ENCODE results near the gene CTSO. TPM values are rescaled to one million over a fixed set of nuclear protein-coding genes. Genes with fewer than 3 reads are reported as not detected.

Gene CTSO
- total and polyA plus RNA-seq, 2 experiments from 2014 or later = 0.44 to 0.83 TPM

DNA sequence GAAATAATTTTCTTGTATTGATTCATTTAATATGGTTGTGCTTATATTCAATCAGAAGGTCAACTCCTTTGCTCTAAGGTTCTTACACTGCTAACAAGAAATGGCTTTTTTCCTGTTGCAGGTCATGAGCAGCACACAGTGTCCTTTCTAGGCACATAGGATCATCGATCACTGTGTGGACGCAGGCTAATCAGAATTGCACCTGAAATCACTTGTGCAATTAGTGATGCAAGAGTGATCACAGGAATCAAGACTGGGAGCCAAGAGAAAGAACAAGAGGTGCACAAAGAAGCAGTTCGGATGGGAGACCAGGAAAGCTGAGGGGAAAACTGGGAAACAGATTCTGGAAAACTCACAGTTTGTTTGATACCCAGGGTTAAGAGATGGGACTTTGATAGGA, 29.0 kb downstream of the CTSO start:
- H3K36me3 Mint-ChIP-seq (ENCODE audit: low read depth) = peaks cover 10% of the 10 kb centered on the region; the same call in 2 of the 3 replicates
- no peaks in the 10 kb centered on the region for H3K27me3 ChIP-seq (ENCODE audit: insufficient read depth)
- H3K4me1 ChIP-seq (ENCODE audit: insufficient read depth) = no peaks in the 10 kb centered on the region
- ATAC-seq (no peak), DNase-seq (ENCODE audit: low spot score) (no peak)
- no peak overlapping the region for H3K27ac Mint-ChIP-seq
- H3K79me2 ChIP-seq (replicated peaks; ENCODE audit: insufficient read depth) = no peaks in the 10 kb centered on the region
- H3K4me1 Mint-ChIP-seq = no peaks in the 10 kb centered on the region
- no peak overlapping the region for H3K27ac ChIP-seq (ENCODE audit: low read depth)
- H3K9me2 ChIP-seq (ENCODE audit: insufficient read depth) = 0 out of 2 replicates have a peak, but pooled peaks cover 6% of the 10 kb centered on the region
- no peak overlapping the region for H3K4me2 ChIP-seq
- H3F3A ChIP-seq (replicated peaks; ENCODE audit: low read depth) = no peaks in the 10 kb centered on the region
- 0 out of 2 replicates have a peak overlapping the region, but pooled peaks have one; percentile 32 for H2AFZ ChIP-seq
- no peaks in the 10 kb centered on the region for H4K20me1 ChIP-seq (replicated peaks; ENCODE audit: insufficient read depth)
- TF ChIP-seq, protein P1, sequence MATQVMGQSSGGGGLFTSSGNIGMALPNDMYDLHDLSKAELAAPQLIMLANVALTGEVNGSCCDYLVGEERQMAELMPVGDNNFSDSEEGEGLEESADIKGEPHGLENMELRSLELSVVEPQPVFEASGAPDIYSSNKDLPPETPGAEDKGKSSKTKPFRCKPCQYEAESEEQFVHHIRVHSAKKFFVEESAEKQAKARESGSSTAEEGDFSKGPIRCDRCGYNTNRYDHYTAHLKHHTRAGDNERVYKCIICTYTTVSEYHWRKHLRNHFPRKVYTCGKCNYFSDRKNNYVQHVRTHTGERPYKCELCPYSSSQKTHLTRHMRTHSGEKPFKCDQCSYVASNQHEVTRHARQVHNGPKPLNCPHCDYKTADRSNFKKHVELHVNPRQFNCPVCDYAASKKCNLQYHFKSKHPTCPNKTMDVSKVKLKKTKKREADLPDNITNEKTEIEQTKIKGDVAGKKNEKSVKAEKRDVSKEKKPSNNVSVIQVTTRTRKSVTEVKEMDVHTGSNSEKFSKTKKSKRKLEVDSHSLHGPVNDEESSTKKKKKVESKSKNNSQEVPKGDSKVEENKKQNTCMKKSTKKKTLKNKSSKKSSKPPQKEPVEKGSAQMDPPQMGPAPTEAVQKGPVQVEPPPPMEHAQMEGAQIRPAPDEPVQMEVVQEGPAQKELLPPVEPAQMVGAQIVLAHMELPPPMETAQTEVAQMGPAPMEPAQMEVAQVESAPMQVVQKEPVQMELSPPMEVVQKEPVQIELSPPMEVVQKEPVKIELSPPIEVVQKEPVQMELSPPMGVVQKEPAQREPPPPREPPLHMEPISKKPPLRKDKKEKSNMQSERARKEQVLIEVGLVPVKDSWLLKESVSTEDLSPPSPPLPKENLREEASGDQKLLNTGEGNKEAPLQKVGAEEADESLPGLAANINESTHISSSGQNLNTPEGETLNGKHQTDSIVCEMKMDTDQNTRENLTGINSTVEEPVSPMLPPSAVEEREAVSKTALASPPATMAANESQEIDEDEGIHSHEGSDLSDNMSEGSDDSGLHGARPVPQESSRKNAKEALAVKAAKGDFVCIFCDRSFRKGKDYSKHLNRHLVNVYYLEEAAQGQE (IDR thresholded peaks at IDR 0.05; ENCODE audit: unreplicated experiment) = no peak
- H3K36me3 ChIP-seq (ENCODE audit: insufficient read depth) = peaks cover 9% of the 10 kb centered on the region; the same call in 1 of the 2 replicates
- no peaks in the 10 kb centered on the region for H3K27me3 Mint-ChIP-seq (ENCODE audit: insufficient read depth, low read depth, poor library complexity)
- H3K9me3 Mint-ChIP-seq = peaks cover 14% of the 10 kb centered on the region
- no peak overlapping the region for H3K4me3 ChIP-seq
- H3K4me3 Mint-ChIP-seq = no peak overlapping the region

DNA sequence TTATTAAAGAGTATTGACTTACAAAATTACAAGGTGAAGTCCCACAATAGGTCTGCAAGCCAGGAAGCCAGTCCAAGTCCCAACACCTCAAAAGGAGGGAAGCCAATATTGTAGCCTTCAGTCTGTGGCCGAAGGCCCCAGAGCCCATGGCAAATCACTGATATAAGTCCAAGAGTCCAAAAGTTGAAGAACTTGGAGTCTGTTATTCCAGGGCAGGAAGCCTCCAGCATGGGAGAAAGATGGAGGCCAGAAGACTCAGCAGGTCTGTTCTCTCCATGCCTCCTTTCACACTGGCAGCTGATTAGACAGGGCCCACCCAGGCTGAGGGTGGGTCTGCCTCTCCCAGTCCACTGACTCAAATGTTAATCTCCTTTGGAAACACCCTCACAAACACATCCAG, 32.1 kb downstream of the CTSO start:
- Mint-ChIP-seq H3K36me3 (ENCODE audit: low read depth) (no peaks in the 10 kb centered on the region), H3K9me3 (no peaks in the 10 kb centered on the region)

More for the DNA sequence above, 32.1 kb downstream of the CTSO start:
- H3K36me3 ChIP-seq (ENCODE audit: insufficient read depth) = no peaks in the 10 kb centered on the region
- H3K27ac Mint-ChIP-seq = no peak overlapping the region
- DNase-seq (ENCODE audit: low spot score) (no peak), ATAC-seq (no peak)
- no peaks in the 10 kb centered on the region for H4K20me1 ChIP-seq (replicated peaks; ENCODE audit: insufficient read depth)
- no peak overlapping the region for H3K4me2 ChIP-seq
- no peak overlapping the region for H3K27ac ChIP-seq (ENCODE audit: low read depth)
- H3K4me3 ChIP-seq = no peak overlapping the region
- no peaks in the 10 kb centered on the region for H3K4me1 ChIP-seq (ENCODE audit: insufficient read depth)
- no peaks in the 10 kb centered on the region for H3F3A ChIP-seq (replicated peaks; ENCODE audit: low read depth)
- 0 out of 2 replicates have a peak, but pooled peaks cover 6% of the 10 kb centered on the region for H3K9me2 ChIP-seq (ENCODE audit: insufficient read depth)
- no peak for TF ChIP-seq EZH2phosphoT487 (IDR thresholded peaks at IDR 0.05; ENCODE audit: unreplicated experiment)
- TF ChIP-seq POLR2AphosphoS5 (IDR thresholded peaks at IDR 0.05; ENCODE audit: low read depth) = no peak
- TF ChIP-seq, protein P2, sequence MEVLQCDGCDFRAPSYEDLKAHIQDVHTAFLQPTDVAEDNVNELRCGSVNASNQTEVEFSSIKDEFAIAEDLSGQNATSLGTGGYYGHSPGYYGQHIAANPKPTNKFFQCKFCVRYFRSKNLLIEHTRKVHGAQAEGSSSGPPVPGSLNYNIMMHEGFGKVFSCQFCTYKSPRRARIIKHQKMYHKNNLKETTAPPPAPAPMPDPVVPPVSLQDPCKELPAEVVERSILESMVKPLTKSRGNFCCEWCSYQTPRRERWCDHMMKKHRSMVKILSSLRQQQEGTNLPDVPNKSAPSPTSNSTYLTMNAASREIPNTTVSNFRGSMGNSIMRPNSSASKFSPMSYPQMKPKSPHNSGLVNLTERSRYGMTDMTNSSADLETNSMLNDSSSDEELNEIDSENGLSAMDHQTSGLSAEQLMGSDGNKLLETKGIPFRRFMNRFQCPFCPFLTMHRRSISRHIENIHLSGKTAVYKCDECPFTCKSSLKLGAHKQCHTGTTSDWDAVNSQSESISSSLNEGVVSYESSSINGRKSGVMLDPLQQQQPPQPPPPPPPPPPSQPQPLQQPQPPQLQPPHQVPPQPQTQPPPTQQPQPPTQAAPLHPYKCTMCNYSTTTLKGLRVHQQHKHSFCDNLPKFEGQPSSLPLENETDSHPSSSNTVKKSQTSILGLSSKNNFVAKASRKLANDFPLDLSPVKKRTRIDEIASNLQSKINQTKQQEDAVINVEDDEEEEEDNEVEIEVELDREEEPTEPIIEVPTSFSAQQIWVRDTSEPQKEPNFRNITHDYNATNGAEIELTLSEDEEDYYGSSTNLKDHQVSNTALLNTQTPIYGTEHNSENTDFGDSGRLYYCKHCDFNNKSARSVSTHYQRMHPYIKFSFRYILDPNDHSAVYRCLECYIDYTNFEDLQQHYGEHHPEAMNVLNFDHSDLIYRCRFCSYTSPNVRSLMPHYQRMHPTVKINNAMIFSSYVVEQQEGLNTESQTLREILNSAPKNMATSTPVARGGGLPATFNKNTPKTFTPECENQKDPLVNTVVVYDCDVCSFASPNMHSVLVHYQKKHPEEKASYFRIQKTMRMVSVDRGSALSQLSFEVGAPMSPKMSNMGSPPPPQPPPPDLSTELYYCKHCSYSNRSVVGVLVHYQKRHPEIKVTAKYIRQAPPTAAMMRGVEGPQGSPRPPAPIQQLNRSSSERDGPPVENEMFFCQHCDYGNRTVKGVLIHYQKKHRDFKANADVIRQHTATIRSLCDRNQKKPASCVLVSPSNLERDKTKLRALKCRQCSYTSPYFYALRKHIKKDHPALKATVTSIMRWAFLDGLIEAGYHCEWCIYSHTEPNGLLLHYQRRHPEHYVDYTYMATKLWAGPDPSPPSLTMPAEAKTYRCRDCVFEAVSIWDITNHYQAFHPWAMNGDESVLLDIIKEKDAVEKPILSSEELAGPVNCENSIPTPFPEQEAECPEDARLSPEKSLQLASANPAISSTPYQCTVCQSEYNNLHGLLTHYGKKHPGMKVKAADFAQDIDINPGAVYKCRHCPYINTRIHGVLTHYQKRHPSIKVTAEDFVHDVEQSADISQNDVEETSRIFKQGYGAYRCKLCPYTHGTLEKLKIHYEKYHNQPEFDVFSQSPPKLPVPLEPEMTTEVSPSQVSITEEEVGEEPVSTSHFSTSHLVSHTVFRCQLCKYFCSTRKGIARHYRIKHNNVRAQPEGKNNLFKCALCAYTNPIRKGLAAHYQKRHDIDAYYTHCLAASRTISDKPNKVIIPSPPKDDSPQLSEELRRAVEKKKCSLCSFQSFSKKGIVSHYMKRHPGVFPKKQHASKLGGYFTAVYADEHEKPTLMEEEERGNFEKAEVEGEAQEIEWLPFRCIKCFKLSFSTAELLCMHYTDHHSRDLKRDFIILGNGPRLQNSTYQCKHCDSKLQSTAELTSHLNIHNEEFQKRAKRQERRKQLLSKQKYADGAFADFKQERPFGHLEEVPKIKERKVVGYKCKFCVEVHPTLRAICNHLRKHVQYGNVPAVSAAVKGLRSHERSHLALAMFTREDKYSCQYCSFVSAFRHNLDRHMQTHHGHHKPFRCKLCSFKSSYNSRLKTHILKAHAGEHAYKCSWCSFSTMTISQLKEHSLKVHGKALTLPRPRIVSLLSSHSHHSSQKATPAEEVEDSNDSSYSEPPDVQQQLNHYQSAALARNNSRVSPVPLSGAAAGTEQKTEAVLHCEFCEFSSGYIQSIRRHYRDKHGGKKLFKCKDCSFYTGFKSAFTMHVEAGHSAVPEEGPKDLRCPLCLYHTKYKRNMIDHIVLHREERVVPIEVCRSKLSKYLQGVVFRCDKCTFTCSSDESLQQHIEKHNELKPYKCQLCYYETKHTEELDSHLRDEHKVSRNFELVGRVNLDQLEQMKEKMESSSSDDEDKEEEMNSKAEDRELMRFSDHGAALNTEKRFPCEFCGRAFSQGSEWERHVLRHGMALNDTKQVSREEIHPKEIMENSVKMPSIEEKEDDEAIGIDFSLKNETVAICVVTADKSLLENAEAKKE (CRISPR knock-in tag; IDR thresholded peaks at IDR 0.05) = no peak
- TF ChIP-seq, protein P3, sequence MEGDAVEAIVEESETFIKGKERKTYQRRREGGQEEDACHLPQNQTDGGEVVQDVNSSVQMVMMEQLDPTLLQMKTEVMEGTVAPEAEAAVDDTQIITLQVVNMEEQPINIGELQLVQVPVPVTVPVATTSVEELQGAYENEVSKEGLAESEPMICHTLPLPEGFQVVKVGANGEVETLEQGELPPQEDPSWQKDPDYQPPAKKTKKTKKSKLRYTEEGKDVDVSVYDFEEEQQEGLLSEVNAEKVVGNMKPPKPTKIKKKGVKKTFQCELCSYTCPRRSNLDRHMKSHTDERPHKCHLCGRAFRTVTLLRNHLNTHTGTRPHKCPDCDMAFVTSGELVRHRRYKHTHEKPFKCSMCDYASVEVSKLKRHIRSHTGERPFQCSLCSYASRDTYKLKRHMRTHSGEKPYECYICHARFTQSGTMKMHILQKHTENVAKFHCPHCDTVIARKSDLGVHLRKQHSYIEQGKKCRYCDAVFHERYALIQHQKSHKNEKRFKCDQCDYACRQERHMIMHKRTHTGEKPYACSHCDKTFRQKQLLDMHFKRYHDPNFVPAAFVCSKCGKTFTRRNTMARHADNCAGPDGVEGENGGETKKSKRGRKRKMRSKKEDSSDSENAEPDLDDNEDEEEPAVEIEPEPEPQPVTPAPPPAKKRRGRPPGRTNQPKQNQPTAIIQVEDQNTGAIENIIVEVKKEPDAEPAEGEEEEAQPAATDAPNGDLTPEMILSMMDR (conservative IDR thresholded peaks at IDR 0.05; ENCODE audit: low read depth in 2 of 2) = no peak
- TF ChIP-seq ZNF331 (CRISPR knock-in tag; IDR thresholded peaks at IDR 0.05; ENCODE audit: low read depth) = no peak
- TF ChIP-seq STAT1 (IDR thresholded peaks at IDR 0.05; ENCODE audit: unreplicated experiment) = no peak
- H3K4me3 Mint-ChIP-seq = no peak overlapping the region
- no peaks in the 10 kb centered on the region for H3K27me3 Mint-ChIP-seq (ENCODE audit: insufficient read depth, low read depth, poor library complexity)
- H3K4me1 Mint-ChIP-seq = no peaks in the 10 kb centered on the region
- no peak overlapping the region for H2AFZ ChIP-seq
- no peaks in the 10 kb centered on the region for H3K79me2 ChIP-seq (replicated peaks; ENCODE audit: insufficient read depth)
- no peaks in the 10 kb centered on the region for H3K27me3 ChIP-seq (ENCODE audit: insufficient read depth)

Measured in GM23338 (cell line).